Measurements from ENCODE around the gene MEF2D. TPM values are rescaled to one million over a fixed set of nuclear protein-coding genes. Genes with fewer than 3 reads are reported as not detected.

Gene MEF2D
- 41.5 and 67.0 TPM in 2 replicates for total RNA-seq

- no peak for DNase-seq (ENCODE audit: extremely low read depth, low read depth, low spot score)
Measured at GRCh38 chr1:156500543-156500792, at the start of gene MEF2D. MEF2D (minus strand) TSS chr1:156500775; CDS start chr1:156483292, 17,483 bp downstream.

GRCh38 chr1:156550346-156550745 lies 49.8 kb upstream of the MEF2D start:
- no peak for DNase-seq (ENCODE audit: extremely low read depth, low read depth, low spot score)

GRCh38 chr1:156549831-156550230 lies 49.3 kb upstream of the MEF2D start:
- DNase-seq (ENCODE audit: extremely low read depth, low read depth, low spot score): no peak

- no peak for DNase-seq (ENCODE audit: extremely low read depth, low read depth, low spot score)
Measured at GRCh38 chr1:156549390-156549789, 48.8 kb upstream of the MEF2D start.

GRCh38 chr1:156547982-156548381 lies 47.4 kb upstream of the MEF2D start:
- no peak for DNase-seq (ENCODE audit: extremely low read depth, low read depth, low spot score)

GRCh38 chr1:156547434-156547833 lies 46.9 kb upstream of the MEF2D start:
- no peak for DNase-seq (ENCODE audit: extremely low read depth, low read depth, low spot score)

- DNase-seq (ENCODE audit: extremely low read depth, low read depth, low spot score): no peak
Measured at GRCh38 chr1:156546267-156546666, 45.7 kb upstream of the MEF2D start.

GRCh38 chr1:156544592-156545102 lies 44.1 kb upstream of the MEF2D start:
- DNase-seq (ENCODE audit: extremely low read depth, low read depth, low spot score): no peak

GRCh38 chr1:156543066-156543465 lies 42.5 kb upstream of the MEF2D start:
- no peak for DNase-seq (ENCODE audit: extremely low read depth, low read depth, low spot score)

- no peak for DNase-seq (ENCODE audit: extremely low read depth, low read depth, low spot score)
Measured at GRCh38 chr1:156540955-156541354, 40.4 kb upstream of the MEF2D start.

GRCh38 chr1:156539818-156540355 lies 39.3 kb upstream of the MEF2D start:
- DNase-seq (ENCODE audit: extremely low read depth, low read depth, low spot score): no peak

GRCh38 chr1:156538711-156539440 lies 38.3 kb upstream of the MEF2D start:
- no peak for DNase-seq (ENCODE audit: extremely low read depth, low read depth, low spot score)

GRCh38 chr1:156537027-156537426 lies 36.5 kb upstream of the MEF2D start:
- no peak for DNase-seq (ENCODE audit: extremely low read depth, low read depth, low spot score)

- DNase-seq (ENCODE audit: extremely low read depth, low read depth, low spot score): no peak
Measured at GRCh38 chr1:156534424-156535060, 34.0 kb upstream of the MEF2D start.

- DNase-seq (ENCODE audit: extremely low read depth, low read depth, low spot score): no peak
Measured at GRCh38 chr1:156533568-156534220, 33.1 kb upstream of the MEF2D start.

- DNase-seq (ENCODE audit: extremely low read depth, low read depth, low spot score): no peak
Measured at GRCh38 chr1:156532374-156532773, 31.8 kb upstream of the MEF2D start.

- no peak for DNase-seq (ENCODE audit: extremely low read depth, low read depth, low spot score)
Measured at GRCh38 chr1:156530006-156530405, 29.4 kb upstream of the MEF2D start.

- DNase-seq (ENCODE audit: extremely low read depth, low read depth, low spot score): no peak
Measured at GRCh38 chr1:156528875-156529425, 28.4 kb upstream of the MEF2D start.

GRCh38 chr1:156528231-156528630 lies 27.7 kb upstream of the MEF2D start:
- no peak for DNase-seq (ENCODE audit: extremely low read depth, low read depth, low spot score)

- no peak for DNase-seq (ENCODE audit: extremely low read depth, low read depth, low spot score)
Measured at GRCh38 chr1:156527584-156527983, 27.0 kb upstream of the MEF2D start.

- DNase-seq (ENCODE audit: extremely low read depth, low read depth, low spot score): no peak
Measured at GRCh38 chr1:156525856-156526489, 25.4 kb upstream of the MEF2D start.
